Hypothalamus (tissue), 51 donors: ENCODE data around the gene SDR42E2.
"Not testable (repeated sequence)": the region's sequence is repeated elsewhere in the genome, so short reads cannot be mapped to it uniquely, and the experiment has no call there.

Experiments used
- DNase-seq, 51 donors: peaks; one replicate each; lab custom pipeline; 2025; lab: John Stamatoyannopoulos, UW

Gene SDR42E2

GRCh38 chr16:22207715-22208360 is 45.5 kb downstream of the SDR42E2 start:
- DNase-seq: no peak

GRCh38 chr16:22210285-22210684 is 48.0 kb downstream of the SDR42E2 start:
- no peak for DNase-seq

- no peak for DNase-seq
These were observed 48.5 kb downstream of the SDR42E2 start for GRCh38 chr16:22210854-22211253.

DNA sequence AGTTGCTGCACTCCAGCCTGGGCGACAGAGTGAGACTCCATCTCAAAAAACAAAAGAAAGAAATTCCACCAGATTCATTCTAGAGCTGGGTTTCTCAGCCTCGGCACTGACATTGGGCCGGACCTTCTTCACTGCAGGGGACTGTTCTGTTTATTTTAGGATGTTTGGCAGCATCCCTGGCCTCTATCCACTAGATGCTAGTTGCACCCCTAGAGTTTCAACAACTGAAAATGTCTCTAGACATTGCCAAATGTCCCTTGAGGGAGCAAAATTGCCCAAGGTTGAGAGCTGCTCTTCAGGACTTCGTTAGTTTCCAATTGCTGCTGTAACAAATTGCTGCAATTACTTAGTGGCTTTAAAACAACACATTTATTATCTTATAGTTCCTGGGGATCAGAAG is 50.9 kb downstream of the SDR42E2 start:
- DNase-seq: no peak

GRCh38 chr16:22213801-22214200 is 51.5 kb downstream of the SDR42E2 start:
- DNase-seq: no peak

GRCh38 chr16:22214402-22214801 is 52.1 kb downstream of the SDR42E2 start:
- no peak for DNase-seq

GRCh38 chr16:22214889-22215288 is 52.6 kb downstream of the SDR42E2 start:
- no peak for DNase-seq

GRCh38 chr16:22216191-22216831 is 54.0 kb downstream of the SDR42E2 start:
- peak in 1 of 51 donors; percentile 36 for DNase-seq

- DNase-seq: not testable (repeated sequence)
These were observed 54.5 kb downstream of the SDR42E2 start for GRCh38 chr16:22216832-22217225.

DNA sequence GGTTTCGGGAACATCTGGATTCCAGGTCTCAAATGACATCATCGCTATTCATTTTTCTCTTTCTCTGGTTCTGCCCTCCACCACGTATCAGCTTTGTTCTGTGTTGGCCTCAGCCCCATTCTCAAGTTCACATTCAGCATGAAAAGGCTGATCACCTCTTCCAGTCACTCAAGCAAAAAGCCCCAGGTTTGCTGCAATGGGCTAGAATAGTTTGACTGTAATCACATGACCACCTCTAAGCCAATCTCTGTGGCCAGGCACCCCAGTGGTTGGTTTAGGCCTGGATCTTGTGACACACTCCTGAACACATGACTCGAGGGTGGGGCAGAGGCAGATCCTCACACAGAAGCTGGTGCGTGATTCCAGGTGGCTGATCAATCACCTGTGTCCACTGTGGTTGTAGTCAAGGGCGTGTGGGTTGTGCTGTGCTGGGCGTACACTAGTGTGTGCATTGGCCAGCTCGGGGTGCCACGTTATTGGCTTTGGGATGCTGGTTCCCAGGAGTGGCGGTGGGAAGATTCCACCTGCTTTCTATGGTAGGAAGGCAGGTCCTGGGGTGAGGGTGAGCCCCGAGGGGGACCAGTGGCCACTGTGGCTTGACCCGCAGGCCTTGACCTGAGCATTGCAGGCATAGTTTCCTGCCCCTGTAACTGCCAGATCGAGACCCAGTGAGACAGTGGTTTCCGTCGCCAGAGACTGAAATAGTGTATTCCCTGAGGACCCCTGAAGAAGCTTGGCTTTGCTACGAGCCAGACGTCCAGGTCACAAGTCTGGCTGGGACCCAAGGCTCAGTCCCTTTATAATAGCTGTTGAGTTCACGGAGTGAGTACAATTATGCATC is 55.8 kb downstream of the SDR42E2 start:
- DNase-seq: no peak

DNA sequence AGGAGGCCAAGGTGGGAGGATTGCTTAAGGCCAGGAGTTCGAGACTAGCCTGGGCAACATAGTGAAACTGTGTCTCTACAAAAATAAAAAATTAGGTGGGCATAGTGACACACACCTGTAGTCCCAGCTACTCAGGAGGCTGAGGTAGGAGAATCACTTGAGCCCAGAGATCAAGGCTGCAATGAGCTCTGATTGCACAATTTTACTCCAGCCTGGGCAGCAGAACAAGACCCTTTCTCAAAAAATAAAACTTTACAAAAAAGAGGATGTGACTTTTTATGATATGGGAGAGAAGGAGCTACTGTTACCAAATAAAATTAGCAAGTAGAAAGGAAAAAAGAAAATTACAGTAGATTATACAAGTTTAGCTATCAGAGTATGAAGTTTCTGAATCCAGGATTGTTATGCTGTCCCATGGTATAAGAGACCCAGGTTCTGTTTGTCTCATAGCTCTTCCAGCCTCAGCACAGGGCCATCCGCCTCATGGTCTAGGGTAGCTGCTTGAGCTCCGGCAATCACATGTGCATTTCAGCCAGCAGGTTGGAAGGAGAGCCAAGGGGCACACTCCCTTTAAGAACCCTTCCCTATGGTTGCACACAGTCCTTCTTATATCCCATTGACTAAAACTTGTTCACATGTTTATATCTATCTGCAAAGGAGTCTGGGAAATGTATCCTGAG is 57.2 kb downstream of the SDR42E2 start:
- DNase-seq: no peak

DNA sequence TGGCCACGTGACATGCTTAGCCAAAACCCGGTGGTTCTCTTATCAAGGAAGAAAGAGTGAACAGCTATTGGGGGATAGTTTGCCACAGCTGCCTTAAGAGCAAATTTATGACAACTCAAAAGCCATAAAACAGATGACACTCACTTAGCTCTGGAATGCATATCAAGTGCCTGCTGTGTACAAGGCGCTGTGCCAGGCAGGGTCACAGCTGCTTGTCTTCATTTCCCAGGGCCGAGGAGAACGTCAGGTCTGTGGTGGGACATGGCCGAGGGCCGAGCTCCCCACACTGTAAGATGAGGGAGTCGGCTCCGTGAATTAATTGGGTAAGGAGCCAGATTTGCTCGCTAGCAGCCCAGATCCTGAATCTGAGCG is 57.7 kb downstream of the SDR42E2 start:
- DNase-seq: no peak

DNA sequence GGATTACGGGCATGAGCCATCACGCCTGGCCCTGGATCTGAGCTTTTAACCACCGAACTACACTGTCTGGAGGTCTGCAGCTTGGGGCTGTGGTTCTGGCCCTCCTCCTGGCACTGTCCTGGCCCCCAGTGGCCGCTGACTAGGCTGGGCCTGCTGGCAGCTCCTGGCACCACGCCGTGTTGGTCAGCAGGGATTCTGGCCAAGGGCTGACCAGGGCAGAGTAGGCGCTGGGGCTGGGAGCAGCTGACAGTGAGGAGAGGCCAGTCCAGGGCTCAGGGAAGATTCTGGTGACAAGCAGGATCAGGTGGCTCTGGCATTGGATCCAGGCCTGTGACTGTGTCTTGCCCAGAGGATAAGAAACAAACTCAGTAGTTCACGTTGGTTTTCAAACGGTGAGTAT is 58.4 kb downstream of the SDR42E2 start:
- peak in 47 of 51 donors; percentile 3 to 83 (median 56) for DNase-seq

DNA sequence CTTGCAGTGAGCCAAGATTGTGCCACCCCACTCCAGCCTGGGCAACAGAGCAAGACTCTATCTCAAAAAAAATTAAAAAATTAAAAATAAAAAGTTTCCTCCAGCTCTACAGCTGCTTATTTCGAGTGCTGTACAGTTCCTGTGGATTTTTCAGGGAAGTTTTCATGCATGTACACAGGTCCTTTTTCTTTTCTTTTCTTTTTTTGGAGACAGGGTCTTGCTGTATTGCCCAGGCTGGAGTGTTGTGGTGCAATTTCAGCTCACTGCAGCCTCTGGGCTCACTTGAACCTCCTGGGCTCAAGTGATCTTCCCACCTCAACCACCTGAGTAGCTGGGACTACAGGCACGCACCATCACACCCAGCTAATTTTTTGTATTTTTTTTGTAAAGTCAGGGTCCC is 59.7 kb downstream of the SDR42E2 start:
- no peak for DNase-seq

DNA sequence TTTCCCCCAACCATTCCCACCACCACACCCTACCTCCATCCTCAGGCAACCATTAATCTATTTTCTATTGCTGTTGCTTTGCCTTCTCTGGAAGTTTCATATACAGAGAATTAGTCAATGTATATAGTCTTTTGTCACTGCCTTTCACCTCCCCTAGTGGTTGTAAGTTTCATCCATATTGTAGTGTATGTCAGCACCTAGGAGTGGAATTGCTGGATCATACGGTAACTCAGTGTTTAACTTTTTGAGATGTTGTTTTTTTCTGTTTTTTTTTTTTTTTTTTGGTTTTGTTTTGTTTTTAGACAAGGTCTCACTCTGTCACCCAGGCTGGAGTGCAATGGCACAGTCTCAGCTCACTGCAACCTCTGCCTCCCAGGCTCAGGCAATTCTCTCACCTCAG is 60.7 kb downstream of the SDR42E2 start:
- DNase-seq: no peak

GRCh38 chr16:22225060-22225459 is 62.8 kb downstream of the SDR42E2 start:
- DNase-seq: peak in 36 of 51 donors; percentile 4 to 73 (median 39)

DNA sequence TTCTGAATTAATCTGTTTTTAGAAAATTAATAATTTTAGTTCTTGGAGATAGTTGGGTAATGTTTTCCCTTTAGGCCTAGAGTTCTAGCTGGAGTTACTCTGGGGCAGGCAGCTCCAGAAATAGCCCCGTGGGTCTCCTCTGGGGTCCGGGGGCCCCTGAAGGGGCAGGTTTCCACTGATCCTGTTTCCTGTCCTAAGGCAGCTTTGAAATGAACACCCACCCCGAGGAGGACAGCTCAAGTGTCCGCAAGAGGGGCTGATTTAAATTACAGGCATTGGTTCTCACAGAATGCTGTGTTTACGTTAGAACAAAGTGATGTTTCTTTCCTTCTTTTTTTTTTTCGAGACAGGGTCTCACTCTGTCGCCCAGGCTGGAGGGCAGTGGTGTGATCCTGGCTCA is 67.6 kb downstream of the SDR42E2 start:
- DNase-seq: no peak

GRCh38 chr16:22232277-22233036 is 70.2 kb downstream of the SDR42E2 start:
- DNase-seq: no peak

DNA sequence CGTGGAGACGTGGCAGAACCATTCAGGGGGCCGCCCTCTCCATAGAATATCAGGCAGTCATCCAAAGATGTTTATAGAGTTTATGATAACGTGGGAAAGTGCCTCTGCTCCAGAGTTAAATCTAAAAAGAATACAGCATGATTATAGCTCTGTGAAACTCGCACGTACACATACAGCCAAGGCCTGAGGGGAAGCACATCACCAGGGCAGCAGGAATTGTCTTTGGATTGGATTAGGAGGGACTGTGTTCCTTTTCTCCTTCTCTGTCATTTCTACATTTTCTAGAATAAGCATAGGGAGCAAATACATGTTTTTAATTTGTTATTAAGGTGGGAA is 70.7 kb downstream of the SDR42E2 start:
- no peak for DNase-seq
